Measurements from ENCODE around the gene GNG10. TPM values are rescaled to one million over a fixed set of nuclear protein-coding genes. Genes with fewer than 3 reads are reported as not detected.
"Not testable (repeated sequence)": the region's sequence is repeated elsewhere in the genome, so short reads cannot be mapped to it uniquely, and the experiment has no call there.

Gene GNG10
- total RNA-seq: not detected

GRCh38 chr9:111661150-111661801 is at the start of gene GNG10:
Gene GNG10, plus strand, starts transcription at chr9:111661605. Its CDS starts 30 bp downstream, at chr9:111661635.
- DNase-seq: peak; percentile 59

- no peak for DNase-seq
Measured at GRCh38 chr9:111613436-111614040, 47.9 kb upstream of the GNG10 start.

- no peak for DNase-seq
Measured at GRCh38 chr9:111615928-111616327, 45.5 kb upstream of the GNG10 start.

GRCh38 chr9:111617349-111617748 is 44.1 kb upstream of the GNG10 start:
- DNase-seq: not testable (repeated sequence)

- DNase-seq: no peak
Measured at GRCh38 chr9:111621895-111622480, 39.4 kb upstream of the GNG10 start.

GRCh38 chr9:111622626-111623025 is 38.8 kb upstream of the GNG10 start:
- DNase-seq: no peak

- DNase-seq: no peak
Measured at GRCh38 chr9:111627260-111627963, 34.0 kb upstream of the GNG10 start.

- no peak for DNase-seq
Measured at GRCh38 chr9:111628411-111628810, 33.0 kb upstream of the GNG10 start.

GRCh38 chr9:111630182-111630963 is 31.0 kb upstream of the GNG10 start:
- DNase-seq: no peak

GRCh38 chr9:111630964-111631213 is 30.5 kb upstream of the GNG10 start:
- no peak for DNase-seq

GRCh38 chr9:111631214-111631971 is 30.0 kb upstream of the GNG10 start, which contains the start of gene DNAJC25:
Gene DNAJC25, plus strand, starts transcription at chr9:111631334. Its CDS starts 74 bp downstream, at chr9:111631408.
- peak; percentile 97 for DNase-seq

- no peak for DNase-seq
Measured at GRCh38 chr9:111632060-111632459, 29.3 kb upstream of the GNG10 start.

GRCh38 chr9:111632695-111633388 is 28.6 kb upstream of the GNG10 start:
- no peak for DNase-seq

- DNase-seq: no peak
Measured at GRCh38 chr9:111633389-111633736, 28.0 kb upstream of the GNG10 start.

- DNase-seq: no peak
Measured at GRCh38 chr9:111634860-111635259, 26.5 kb upstream of the GNG10 start.

GRCh38 chr9:111637421-111637950 is 23.9 kb upstream of the GNG10 start:
- no peak for DNase-seq

- no peak for DNase-seq
Measured at GRCh38 chr9:111644195-111644772, 17.1 kb upstream of the GNG10 start.

GRCh38 chr9:111645806-111646205 is 15.6 kb upstream of the GNG10 start:
- no peak for DNase-seq

- DNase-seq: no peak
Measured at GRCh38 chr9:111646417-111646816, 15.0 kb upstream of the GNG10 start.

GRCh38 chr9:111648066-111648465 is 13.3 kb upstream of the GNG10 start:
- DNase-seq: no peak

GRCh38 chr9:111649016-111649415 is 12.4 kb upstream of the GNG10 start:
- no peak for DNase-seq

All from effector CD4-positive, alpha-beta T cell (primary cell).